Activated CD4-positive, alpha-beta T cell treated with anti-CD3 and anti-CD28 coated beads for 48 hours (primary cell): ENCODE data around the gene WDFY4.

Source experiments
- DNase-seq: peaks from one replicate; pipeline ENCODE4 v3.0.0-alpha.2; 2020

The WDFY4 gene

GRCh38 chr10:48819783-48820182 lies 135.1 kb downstream of the WDFY4 start:
- no peak for DNase-seq

GRCh38 chr10:48820231-48820630 lies 135.6 kb downstream of the WDFY4 start:
- no peak for DNase-seq

- no peak for DNase-seq
These were observed 136.0 kb downstream of the WDFY4 start for GRCh38 chr10:48820699-48821098.

GRCh38 chr10:48821111-48821510 lies 136.4 kb downstream of the WDFY4 start:
- DNase-seq = no peak

GRCh38 chr10:48821692-48822091 lies 137.0 kb downstream of the WDFY4 start:
- no peak for DNase-seq

GRCh38 chr10:48833674-48834073 lies 149.0 kb downstream of the WDFY4 start:
- DNase-seq = no peak

GRCh38 chr10:48834189-48834965 lies 149.7 kb downstream of the WDFY4 start:
- DNase-seq = no peak

- DNase-seq = no peak
These were observed 151.1 kb downstream of the WDFY4 start for GRCh38 chr10:48835781-48836180.

GRCh38 chr10:48836605-48837004 lies 151.9 kb downstream of the WDFY4 start:
- no peak for DNase-seq

GRCh38 chr10:48838834-48839233 lies 154.2 kb downstream of the WDFY4 start:
- no peak for DNase-seq

- DNase-seq = no peak
These were observed 155.4 kb downstream of the WDFY4 start for GRCh38 chr10:48839809-48840679.

- DNase-seq = no peak
These were observed 157.6 kb downstream of the WDFY4 start for GRCh38 chr10:48842231-48842630.

GRCh38 chr10:48843198-48843597 lies 158.5 kb downstream of the WDFY4 start:
- DNase-seq = no peak

GRCh38 chr10:48844616-48845015 lies 159.9 kb downstream of the WDFY4 start:
- no peak for DNase-seq

- DNase-seq = no peak
These were observed 160.8 kb downstream of the WDFY4 start for GRCh38 chr10:48845512-48845911.

GRCh38 chr10:48847691-48848090 lies 163.0 kb downstream of the WDFY4 start:
- DNase-seq = no peak

GRCh38 chr10:48856855-48857254 lies 172.2 kb downstream of the WDFY4 start:
- DNase-seq = no peak

- DNase-seq = no peak
These were observed 187.6 kb downstream of the WDFY4 start for GRCh38 chr10:48872234-48872633.

GRCh38 chr10:48878091-48878490 lies 193.4 kb downstream of the WDFY4 start:
- no peak for DNase-seq

- no peak for DNase-seq
These were observed 194.8 kb downstream of the WDFY4 start for GRCh38 chr10:48879451-48879850.

GRCh38 chr10:48880016-48880705 lies 195.5 kb downstream of the WDFY4 start:
- no peak for DNase-seq

GRCh38 chr10:48881937-48882336 lies 197.3 kb downstream of the WDFY4 start:
- DNase-seq = no peak

GRCh38 chr10:48882881-48883280 lies 198.2 kb downstream of the WDFY4 start:
- no peak for DNase-seq

GRCh38 chr10:48883701-48884100 lies 199.0 kb downstream of the WDFY4 start:
- DNase-seq = no peak
